GM13977 (cell line): ENCODE measurements around the gene NALCN.

Experiments
- DNase-seq: peaks from one replicate; pipeline ENCODE4 v3.0.0; 2012; ENCODE audit warnings: low spot score
- CTCF ChIP-seq: IDR thresholded peaks from 2 replicates; pipeline ENCODE4 v1.5.1; 2012; ENCODE audit warnings: mild to moderate bottlenecking, control low read depth; ENCODE audit not compliant: insufficient read depth; ENCODE audit errors: extremely low read depth, missing control alignments
- in situ Hi-C: fragments of 300-500 bp; cut with MboI; formaldehyde crosslinking; loops from one replicate; pipeline ENCODE4 v1.12.0; 2022; ENCODE audit warnings: low sequenced_read_pairs, low pct_unique_long_range_greater_than_20kb, mixed read lengths, inconsistent platforms; ENCODE audit not compliant: unreplicated experiment

Gene NALCN

GRCh38 chr13:101417043-101417406, 717 bp upstream of the NALCN start:
- in situ Hi-C loops = no loop called here
- no peak for TF ChIP-seq CTCF
- no peak for DNase-seq

- peak; percentile 13 for DNase-seq
- in situ Hi-C loops = no loop called here
- TF ChIP-seq CTCF = no peak
These were observed 742 bp downstream of the NALCN start for GRCh38 chr13:101415358-101416174.

GRCh38 chr13:101412076-101412475, 4.2 kb downstream of the NALCN start:
- in situ Hi-C loops = no loop called here
- TF ChIP-seq CTCF = no peak
- no peak for DNase-seq

- DNase-seq = no peak
- in situ Hi-C loops = no loop called here
- TF ChIP-seq CTCF = no peak
These were observed 7.2 kb downstream of the NALCN start for GRCh38 chr13:101408992-101409656.

- DNase-seq = no peak
- no peak for TF ChIP-seq CTCF
- in situ Hi-C loops = no loop called here
These were observed 8.2 kb downstream of the NALCN start for GRCh38 chr13:101408154-101408553.

- TF ChIP-seq CTCF = no peak
- in situ Hi-C loops = no loop called here
- DNase-seq = no peak
These were observed 9.5 kb downstream of the NALCN start for GRCh38 chr13:101406791-101407190.
